ENCODE data around the gene ZNF678. TPM values are rescaled to one million over a fixed set of nuclear protein-coding genes. Genes with fewer than 3 reads are reported as not detected.

ZNF678 gene
- total and polyA plus RNA-seq, 9 of the 15 experiments (the other 6 are each of a cell fraction or from before 2014, with no cell fraction given), result 3.0 to 16.8 (median 8.0) TPM

- peak in 1 of 2 experiments; percentile 71 for TF ChIP-seq AFF1 (IDR thresholded peaks at IDR 0.05; ENCODE audit: low read depth in 1 of 2, partially characterized antibody in 2 of 2)
- TF ChIP-seq SMC3 (conservative IDR thresholded peaks at IDR 0.05; ENCODE audit: insufficient read depth, low read depth, low read length), result no peak
- TF ChIP-seq SLC30A9 (CRISPR knock-in tag; IDR thresholded peaks at IDR 0.05), result no peak
- TF ChIP-seq NCOA2 (IDR thresholded peaks at IDR 0.05; ENCODE audit: partially characterized antibody in 2 of 2), result no peak
- peak; percentile 89 for TF ChIP-seq HMGN3 (IDR thresholded peaks at IDR 0.05; ENCODE audit: borderline replicate concordance, extremely low read depth, insufficient read length, low read depth, low read length)
- no peak for TF ChIP-seq E2F3 (CRISPR knock-in tag; IDR thresholded peaks at IDR 0.05)
- peak; percentile 70 for TF ChIP-seq CBFA2T2 (conservative IDR thresholded peaks at IDR 0.05)
- TF ChIP-seq EGR1 (conservative IDR thresholded peaks at IDR 0.05), result peak; percentile 89
- TF ChIP-seq RCOR1 (IDR thresholded peaks at IDR 0.05; ENCODE audit: borderline replicate concordance in 1 of 2, low read depth in 2 of 2, low read length in 2 of 2), result peak in 1 of 2 experiments; percentile 48; a peak in 2 of 4 replicates
- TF ChIP-seq DLX4 (CRISPR knock-in tag; IDR thresholded peaks at IDR 0.05), result no peak
- TF ChIP-seq BCL6 (CRISPR knock-in tag; IDR thresholded peaks at IDR 0.05), result no peak
- TF ChIP-seq XRCC5 (IDR thresholded peaks at IDR 0.05; ENCODE audit: low read depth, low read length), result 0 out of 2 replicates have a peak, but pooled peaks have one; percentile 10
- no peak for TF ChIP-seq ZNF609 (CRISPR knock-in tag; IDR thresholded peaks at IDR 0.05; ENCODE audit: borderline replicate concordance)
- TF ChIP-seq HNRNPK (IDR thresholded peaks at IDR 0.05; ENCODE audit: low read depth, low read length, poor library complexity, severe bottlenecking), result no peak
- TF ChIP-seq MTA3 (IDR thresholded peaks at IDR 0.05; ENCODE audit: borderline replicate concordance), result peak; percentile 80
- TF ChIP-seq HNRNPL (IDR thresholded peaks at IDR 0.05; ENCODE audit: low read depth, low read length), result peak; percentile 70; the same call in 1 of the 2 replicates
- no peak for TF ChIP-seq ZNF316 (IDR thresholded peaks at IDR 0.05)
- peak in 1 of 2 experiments; percentile 60; a peak in 1 of 4 replicates for TF ChIP-seq TRIM24 (IDR thresholded peaks at IDR 0.05)
- TF ChIP-seq LARP7 (IDR thresholded peaks at IDR 0.05), result no peak
Observed at GRCh38 chr1:227563324-227564201, at the start of gene ZNF678 (continued).

Measured in K562 (cell line).